Cardiac muscle cell (in vitro differentiated cells and primary cell): ENCODE data around the gene SOAT2. TPM values are rescaled to one million over a fixed set of nuclear protein-coding genes. Genes with fewer than 3 reads are reported as not detected.

ENCODE experiments used
- DNase-seq, 2 donors: peaks; one replicate each; pipeline versions ENCODE4 v3.0.0 to v3.0.0-alpha.2; 2010 to 2017; ENCODE audit warnings: low read depth in 1 of 2, low spot score in 1 of 2
- H3K27ac ChIP-seq: fragments of 200-600 bp; sonication (generic); 2 replicates; pipeline ENCODE4 v1.5.1; 2016
- H3K27me3 ChIP-seq: fragments of 200-600 bp; sonication (generic); 2 replicates; pipeline ENCODE4 v1.6.0; 2016; ENCODE audit warnings: control low read depth
- H3K36me3 ChIP-seq: fragments of 200-600 bp; sonication (generic); 2 replicates; pipeline ENCODE4 v1.5.1; 2016; ENCODE audit warnings: control low read depth
- H3K4me1 ChIP-seq: fragments of 200-600 bp; sonication (generic); 2 replicates; pipeline ENCODE4 v1.8.1; 2017; ENCODE audit warnings: low read depth, mild to moderate bottlenecking, mixed run types
- H3K4me3 ChIP-seq: fragments of 200-600 bp; sonication (generic); 2 replicates; pipeline ENCODE4 v1.5.1; 2016; ENCODE audit warnings: mild to moderate bottlenecking
- H3K9me3 ChIP-seq: fragments of 200-600 bp; sonication (generic); 2 replicates; pipeline ENCODE4 v1.5.1; 2017; ENCODE audit warnings: low read depth, mild to moderate bottlenecking, control low read depth
- CTCF ChIP-seq: IDR thresholded peaks from 2 replicates; pipeline ENCODE4 v1.5.1; 2012; ENCODE audit warnings: low read depth, mild to moderate bottlenecking, low read length
- polyA plus RNA-seq: library from polyadenylated mRNA; unstranded; fragments of >200 nt; fragmentation: Nextera tagmentation; extraction: Ambion mirVana; gene quantifications from 2 replicates; pipeline ENCODE4 v1.2.1, GENCODE V29; 2016
- total RNA-seq: library from RNA; depleted of rRNA; stranded (reverse); fragments of >200 nt; gene quantifications from 2 replicates; pipeline ENCODE4 v1.2.3, GENCODE V29; 2016

Gene SOAT2
- total and polyA plus RNA-seq, 2 experiments from 2014 or later = 0.57 to 1.9 TPM

GRCh38 chr12:53123578-53124351 is 20.5 kb downstream of the SOAT2 start:
- Histone ChIP-seq H3K4me3 (no peak overlapping the region), H3K9me3 (no peaks in the 10 kb centered on the region), H3K27ac (no peak overlapping the region), H3K36me3 (no peaks in the 10 kb centered on the region), H3K4me1 (no peaks in the 10 kb centered on the region), H3K27me3 (no peaks in the 10 kb centered on the region)
- no peak for TF ChIP-seq CTCF
- no peak for DNase-seq

DNA sequence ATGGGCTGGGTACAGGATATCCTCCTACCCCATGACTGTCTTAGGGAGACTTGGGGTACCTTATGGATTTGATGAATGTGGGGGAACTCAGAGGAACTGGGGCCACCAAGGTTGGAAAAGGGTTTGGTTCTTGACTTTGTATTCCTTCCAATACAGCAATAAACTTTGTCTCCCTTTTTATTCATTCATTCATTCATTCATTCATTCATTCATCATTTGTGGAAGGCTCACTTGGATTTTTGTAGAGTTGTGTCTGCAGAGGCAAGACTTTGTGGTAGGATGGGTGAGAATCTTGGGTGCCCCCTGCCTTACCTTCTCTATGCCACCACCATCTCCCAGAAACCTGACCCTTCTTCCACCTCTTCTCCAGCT is 21.1 kb downstream of the SOAT2 start:
- Histone ChIP-seq H3K27ac (no peak overlapping the region), H3K36me3 (no peaks in the 10 kb centered on the region), H3K9me3 (no peaks in the 10 kb centered on the region), H3K27me3 (no peaks in the 10 kb centered on the region), H3K4me1 (no peaks in the 10 kb centered on the region), H3K4me3 (no peak overlapping the region)
- TF ChIP-seq CTCF = no peak
- DNase-seq = no peak

DNA sequence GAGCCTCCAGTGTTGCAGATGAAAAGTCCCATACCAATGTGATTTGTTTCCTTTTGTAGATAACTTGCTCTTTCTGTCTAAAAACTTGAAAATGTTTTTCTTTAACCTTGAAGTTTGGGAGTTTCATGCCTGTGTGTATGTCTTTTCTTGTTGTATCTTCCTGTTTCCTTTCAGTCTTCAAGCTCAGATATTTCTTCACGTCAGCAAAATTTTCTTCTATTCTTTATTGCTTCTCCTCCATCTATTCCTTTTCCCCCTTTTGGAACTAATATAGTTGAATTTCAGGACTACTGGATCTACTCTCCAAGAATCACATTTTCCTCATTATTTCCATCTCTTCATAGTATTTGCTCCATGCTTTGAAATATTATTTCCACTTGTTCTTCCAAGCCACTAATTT is 23.9 kb downstream of the SOAT2 start:
- Histone ChIP-seq H3K4me3 (no peak overlapping the region), H3K9me3 (no peaks in the 10 kb centered on the region), H3K27ac (no peak overlapping the region), H3K36me3 (no peaks in the 10 kb centered on the region), H3K27me3 (no peaks in the 10 kb centered on the region), H3K4me1 (no peaks in the 10 kb centered on the region)
- no peak for TF ChIP-seq CTCF
- DNase-seq = no peak

GRCh38 chr12:53128780-53129569 is 25.7 kb downstream of the SOAT2 start:
- H3K9me3 ChIP-seq = no peaks in the 10 kb centered on the region
- H3K27ac ChIP-seq = no peak overlapping the region
- no peak overlapping the region for H3K4me3 ChIP-seq
- DNase-seq = no peak
- H3K36me3 ChIP-seq = no peaks in the 10 kb centered on the region
- no peaks in the 10 kb centered on the region for H3K4me1 ChIP-seq
- H3K27me3 ChIP-seq = no peaks in the 10 kb centered on the region
- no peak for TF ChIP-seq CTCF

GRCh38 chr12:53131844-53132243 is 28.6 kb downstream of the SOAT2 start:
- Histone ChIP-seq H3K27me3 (no peaks in the 10 kb centered on the region), H3K27ac (no peak overlapping the region), H3K4me3 (no peak overlapping the region), H3K36me3 (no peaks in the 10 kb centered on the region), H3K9me3 (no peaks in the 10 kb centered on the region), H3K4me1 (no peaks in the 10 kb centered on the region)
- TF ChIP-seq CTCF = no peak
- no peak for DNase-seq
